B cell (primary cell): Measurements from ENCODE around the gene HHAT. TPM values are rescaled to one million over a fixed set of nuclear protein-coding genes. Genes with fewer than 3 reads are reported as not detected.
"Not testable (repeated sequence)": the region's sequence is repeated elsewhere in the genome, so short reads cannot be mapped to it uniquely, and the experiment has no call there.

Experiments used
- ATAC-seq: fragments of 200-7000 bp; cut with Tn5 transposase; one replicate; pipeline ENCODE4 v1.10.0; 2021; ENCODE audit warnings: low read depth, mild to moderate bottlenecking, moderate number of reproducible peaks, moderate library complexity
- CTCF ChIA-PET: fragments of 350-600 bp; sonication (Branson Sonifier 250); formaldehyde crosslinking; loops from one replicate; lab custom pipeline; 2021; ENCODE audit warnings: antibody characterized with exemption, inconsistent platforms; lab: Charles Lee
- POLR2A ChIA-PET: fragments of 350-600 bp; sonication (Branson Sonifier 250); formaldehyde crosslinking; loops from one replicate; lab custom pipeline; 2021; ENCODE audit warnings: antibody characterized with exemption; lab: Charles Lee
- DNase-seq: peaks from one replicate; pipeline ENCODE4 v3.0.0; 2013
- H2AFZ ChIP-seq: 2 replicates; pipeline ENCODE4 v1.6.1; 2012; ENCODE audit warnings: mild to moderate bottlenecking, low read depth, low read length; ENCODE audit not compliant: insufficient read depth, poor library complexity, severe bottlenecking
- H3K27ac ChIP-seq, 2 donors: 1 replicate in 1 of 2; 2 replicates in 1 of 2; pipeline ENCODE4 v1.5.1; 2012 to 2013; ENCODE audit warnings: low read length in 2 of 2, mild to moderate bottlenecking in 2 of 2, moderate library complexity in 1 of 2
- H3K27me3 ChIP-seq, 4 experiments: fragments of 200-600 bp in 1 of 4; sonication (generic) in 1 of 4; replicated peaks in 1 of 4; 1 replicate in 2 of 4; 2 replicates in 2 of 4; pipeline versions ENCODE4 v1.6.1 to v1.7.0; 2013 to 2016; ENCODE audit warnings: low read length in 3 of 4, mild to moderate bottlenecking in 2 of 4, mixed read lengths in 1 of 4, moderate library complexity in 1 of 4; ENCODE audit not compliant: insufficient read depth in 4 of 4, control insufficient read depth in 3 of 4; ENCODE audit errors: control extremely low read depth in 1 of 4
- H3K36me3 ChIP-seq, 2 experiments: replicated peaks in 1 of 2; 1 replicate in 1 of 2; 2 replicates in 1 of 2; pipeline versions ENCODE4 v1.6.1 to v1.7.1; 2013; ENCODE audit warnings: low read length in 1 of 2; ENCODE audit not compliant: insufficient read depth in 2 of 2, control insufficient read depth in 1 of 2; ENCODE audit errors: control extremely low read depth in 1 of 2, extremely low read depth in 1 of 2
- H3K4me1 ChIP-seq, 2 donors: fragments of 200-600 bp in 1 of 2; sonication (generic) in 1 of 2; 1 replicate in 1 of 2; 2 replicates in 1 of 2; pipeline versions ENCODE4 v1.5.1 to v1.6.1; 2013 to 2017; ENCODE audit warnings: low read length in 2 of 2; ENCODE audit not compliant: control insufficient read depth in 2 of 2, insufficient read depth in 2 of 2
- H3K4me2 ChIP-seq: replicated peaks from 2 replicates; pipeline ENCODE3; 2012; ENCODE audit warnings: mild to moderate bottlenecking, low read depth, low read length; ENCODE audit not compliant: poor library complexity, severe bottlenecking
- H3K4me3 ChIP-seq, 5 experiments: fragments of 200-600 bp in 1 of 5; sonication (generic) in 1 of 5; 1 replicate in 3 of 5; 2 replicates in 2 of 5; pipeline versions ENCODE4 v1.5.1 to v1.7.0; 2011 to 2016; ENCODE audit warnings: low read length in 4 of 5, mild to moderate bottlenecking in 4 of 5, low read depth in 2 of 5, control low read depth in 1 of 5, moderate library complexity in 1 of 5; ENCODE audit not compliant: insufficient read depth in 1 of 5; ENCODE audit errors: control extremely low read depth in 1 of 5, extremely low read depth in 1 of 5
- H3K79me2 ChIP-seq: fragments of 200-600 bp; sonication (generic); one replicate; pipeline ENCODE4 v1.6.0; 2016; ENCODE audit warnings: low read length; ENCODE audit not compliant: control insufficient read depth, insufficient read depth
- H3K9ac ChIP-seq: fragments of 200-600 bp; sonication (generic); 2 replicates; pipeline ENCODE4 v1.6.1; 2017; ENCODE audit warnings: mild to moderate bottlenecking, low read length, moderate library complexity
- H3K9me3 ChIP-seq, 3 donors: one replicate each; pipeline versions ENCODE4 v1.6.1 to v1.7.1; 2013; ENCODE audit warnings: low read length in 2 of 3; ENCODE audit not compliant: control insufficient read depth in 2 of 3, insufficient read depth in 1 of 3; ENCODE audit errors: control extremely low read depth in 1 of 3
- H4K20me1 ChIP-seq: 2 replicates; pipeline ENCODE4 v1.6.0; 2012; ENCODE audit warnings: mild to moderate bottlenecking, low read length; ENCODE audit not compliant: insufficient read depth, control insufficient read depth, poor library complexity, severe bottlenecking
- H3K27ac Mint-ChIP-seq: one replicate; pipeline ENCODE4 v1.8.0; 2021; ENCODE audit warnings: mixed read lengths
- H3K27me3 Mint-ChIP-seq: one replicate; pipeline ENCODE4 v1.8.0; 2021; ENCODE audit warnings: mixed read lengths
- H3K4me1 Mint-ChIP-seq: one replicate; pipeline ENCODE4 v1.8.0; 2021; ENCODE audit warnings: mixed read lengths
- H3K4me3 Mint-ChIP-seq: one replicate; pipeline ENCODE4 v1.8.0; 2021; ENCODE audit warnings: mixed read lengths
- H3K9me3 Mint-ChIP-seq: one replicate; pipeline ENCODE4 v1.8.0; 2022; ENCODE audit warnings: mixed read lengths; ENCODE audit not compliant: insufficient read depth
- EZH2 ChIP-seq: IDR thresholded peaks from 2 replicates; pipeline ENCODE4 v1.6.1; 2012; ENCODE audit warnings: borderline replicate concordance, low read depth, mild to moderate bottlenecking, moderate library complexity, low read length; ENCODE audit not compliant: insufficient read depth, poor library complexity, severe bottlenecking
- WGBS: methylation state at CpG from one replicate; pipeline ENCODE4 v1.1.5; 2013; ENCODE audit warnings: missing lambda C conversion rate; ENCODE audit not compliant: insufficient coverage; 5-methylcytosine and 5-hydroxymethylcytosine counted together
- intact Hi-C: fragments of 100-400 bp; cut with micrococcal nuclease; formaldehyde crosslinking; loops from one replicate; pipeline ENCODE4 v1.10.0; 2022
- polyA plus RNA-seq: library from polyadenylated mRNA; depleted of rRNA; stranded (reverse); fragments of >200 nt; gene quantifications from 2 replicates; pipeline ENCODE4 v1.2.3, GENCODE V29; 2012
- total RNA-seq, 2 donors: library from RNA; stranded (reverse); fragments of 120-200 nt in 1 of 2; gene quantifications; 1 replicate in 1 of 2; 2 replicates in 1 of 2; pipeline versions ENCODE4 v1.2.3 to v1.2.4, GENCODE V29; 2013 to 2022
- TF ChIP-seq, protein P1 (sequence below): fragments of 200-600 bp; IDR thresholded peaks from one replicate; pipeline ENCODE4 v1.8.0; 2022; ENCODE audit warnings: antibody characterized with exemption, mild to moderate bottlenecking

The HHAT gene
- total and polyA plus RNA-seq, 2 donors (not counting 1 experiment from before 2014, with no cell fraction given): 4.0 to 28.2 TPM

DNA sequence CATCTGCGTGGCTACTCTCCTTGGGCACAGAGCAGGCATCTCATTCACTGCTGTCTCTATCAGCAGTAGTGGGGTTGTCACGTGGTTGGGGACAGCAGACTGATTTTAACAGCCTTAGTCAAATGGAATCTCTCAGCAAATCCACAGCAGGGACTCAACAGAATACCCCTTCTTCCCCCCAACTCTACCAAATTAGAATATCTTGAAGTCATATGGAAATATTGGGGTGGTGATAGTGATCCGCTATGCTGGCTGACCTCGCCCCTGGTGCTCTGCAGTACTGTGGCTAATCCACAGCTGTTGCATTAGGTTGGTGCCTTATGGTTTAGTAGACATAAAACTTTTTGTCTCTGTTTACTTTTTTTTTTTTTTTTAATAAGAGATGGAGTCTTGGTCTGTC, 23.9 kb downstream of the HHAT start:
- no peak overlapping the region for H3K4me3 Mint-ChIP-seq
- no peaks in the 10 kb centered on the region for H3K9me3 Mint-ChIP-seq
- no peaks in the 10 kb centered on the region for H3K27me3 Mint-ChIP-seq
- ATAC-seq (no peak), DNase-seq (no peak)
- Histone ChIP-seq H3K79me2 (no peaks in the 10 kb centered on the region), H3K27ac (no peak overlapping the region), H3K9me3 (no peaks in the 10 kb centered on the region), H3K4me2 (no peak overlapping the region), H2AFZ (no peak overlapping the region), H3K36me3 (no peaks in the 10 kb centered on the region), H3K4me3 (no peak overlapping the region), H3K9ac (no peak overlapping the region), H4K20me1 (no peaks in the 10 kb centered on the region), H3K27me3 (no peaks in the 10 kb centered on the region), H3K4me1 (no peaks in the 10 kb centered on the region)
- peaks cover 6% of the 10 kb centered on the region for H3K4me1 Mint-ChIP-seq
- ChIA-PET POLR2A (no interaction called here), CTCF (interaction anchor here (1.1 kb wide), 1 partner anchor 529 kb away, joined by 3 read pairs; no protein-coding TSS in a partner anchor)
- 66% methylated on average over 3 of the region's 4 CpGs for WGBS
- intact Hi-C loops: no loop called here
- no peak overlapping the region for H3K27ac Mint-ChIP-seq
- TF ChIP-seq, protein P1, sequence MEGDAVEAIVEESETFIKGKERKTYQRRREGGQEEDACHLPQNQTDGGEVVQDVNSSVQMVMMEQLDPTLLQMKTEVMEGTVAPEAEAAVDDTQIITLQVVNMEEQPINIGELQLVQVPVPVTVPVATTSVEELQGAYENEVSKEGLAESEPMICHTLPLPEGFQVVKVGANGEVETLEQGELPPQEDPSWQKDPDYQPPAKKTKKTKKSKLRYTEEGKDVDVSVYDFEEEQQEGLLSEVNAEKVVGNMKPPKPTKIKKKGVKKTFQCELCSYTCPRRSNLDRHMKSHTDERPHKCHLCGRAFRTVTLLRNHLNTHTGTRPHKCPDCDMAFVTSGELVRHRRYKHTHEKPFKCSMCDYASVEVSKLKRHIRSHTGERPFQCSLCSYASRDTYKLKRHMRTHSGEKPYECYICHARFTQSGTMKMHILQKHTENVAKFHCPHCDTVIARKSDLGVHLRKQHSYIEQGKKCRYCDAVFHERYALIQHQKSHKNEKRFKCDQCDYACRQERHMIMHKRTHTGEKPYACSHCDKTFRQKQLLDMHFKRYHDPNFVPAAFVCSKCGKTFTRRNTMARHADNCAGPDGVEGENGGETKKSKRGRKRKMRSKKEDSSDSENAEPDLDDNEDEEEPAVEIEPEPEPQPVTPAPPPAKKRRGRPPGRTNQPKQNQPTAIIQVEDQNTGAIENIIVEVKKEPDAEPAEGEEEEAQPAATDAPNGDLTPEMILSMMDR: no peak
- no peak for TF ChIP-seq EZH2

DNA sequence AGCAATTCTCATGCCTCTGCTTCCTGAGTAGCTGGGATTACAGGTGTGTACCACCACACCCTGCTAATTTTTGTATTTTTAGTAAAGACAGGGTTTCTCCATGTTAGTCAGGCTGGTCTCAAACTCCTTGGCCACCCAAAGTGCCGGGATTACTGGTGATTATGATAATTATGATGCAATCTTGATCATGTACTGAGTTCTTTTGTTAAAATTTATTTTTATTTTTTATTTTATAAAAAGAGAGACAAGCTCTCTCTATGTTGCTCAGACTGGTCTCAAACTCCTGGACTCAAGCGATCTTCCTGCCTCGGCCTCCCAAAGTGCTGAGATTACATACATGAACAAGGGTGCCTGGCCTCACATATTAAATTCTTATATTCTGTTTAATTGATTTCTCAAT, 25.6 kb downstream of the HHAT start:
- CTCF ChIA-PET: interaction anchor here (0.6 to 1.2 kb wide), 2 partner anchors 24 to 31 kb away, joined by 3 read pairs; no protein-coding TSS in a partner anchor

More for the DNA sequence above, 25.6 kb downstream of the HHAT start:
- H3K27me3 ChIP-seq, H2AFZ ChIP-seq, H3K4me2 ChIP-seq, intact Hi-C loops, H3K9ac ChIP-seq, H4K20me1 ChIP-seq, H3K27ac ChIP-seq, H3K9me3 Mint-ChIP-seq, H3K4me3 Mint-ChIP-seq, H3K4me3 ChIP-seq, H3K9me3 ChIP-seq, H3K27ac Mint-ChIP-seq, ATAC-seq, H3K36me3 ChIP-seq, H3K4me1 ChIP-seq, H3K79me2 ChIP-seq, H3K4me1 Mint-ChIP-seq, H3K27me3 Mint-ChIP-seq, DNase-seq: not testable (repeated sequence)
- POLR2A ChIA-PET: interaction anchor here (0.7 kb wide), 1 partner anchor 21 kb away, joined by 14 read pairs; no protein-coding TSS in a partner anchor
- no CpG with 5 or more reads among the region's 3 CpGs for WGBS
